K562 (cell line): Measurements from ENCODE around the gene MPIG6B. TPM values are rescaled to one million over a fixed set of nuclear protein-coding genes. Genes with fewer than 3 reads are reported as not detected.

Experiments
- ELK1 ChIP-seq: sonication (generic); formaldehyde crosslinking; IDR thresholded peaks from 2 replicates; pipeline ENCODE4 v1.8.1; 2022; ENCODE audit warnings: missing genetic modification reagents
- HDGF ChIP-seq: fragments of 450-650 bp; IDR thresholded peaks from 2 replicates; pipeline ENCODE4 v1.6.1; 2016
- KLF16 ChIP-seq: IDR thresholded peaks from 2 replicates; pipeline ENCODE4 v1.6.1; 2016; ENCODE audit warnings: antibody characterized with exemption
- THAP12 ChIP-seq: fragments of 250-450 bp; sonication (Bioruptor Pico); IDR thresholded peaks from 2 replicates; pipeline ENCODE4 v1.9.0; 2021; ENCODE audit warnings: mild to moderate bottlenecking, inconsistent platforms
- ZNF232 ChIP-seq: sonication (generic); formaldehyde crosslinking; IDR thresholded peaks from 2 replicates; pipeline ENCODE4 v1.8.0; 2022; ENCODE audit warnings: mild to moderate bottlenecking, missing genetic modification reagents
- ZNF395 ChIP-seq: fragments of 200-800 bp; sonication (Bioruptor generic); IDR thresholded peaks from 2 replicates; pipeline ENCODE4 v1.6.1; 2017; ENCODE audit warnings: missing genetic modification characterization, missing compliant biosample characterization
- polyA plus RNA-seq, 8 experiments: library from polyadenylated mRNA; depleted of rRNA in 4 of 8; stranded (reverse) in 5 of 8; unstranded in 3 of 8; fragments of >200 nt; fragmentation: Nextera tagmentation in 2 of 8; fragmentation: Illumina TruSeq in 1 of 8; extraction: Ambion mirVana in 2 of 8; extraction: Trizol in 1 of 8; gene quantifications; 2 replicates each; pipeline versions ENCODE4 v1.2.1 to v1.2.3, GENCODE V29; 2011 to 2014; ENCODE audit warnings: inconsistent platforms in 1 of 8, missing spikeins in 1 of 8
- total RNA-seq, 7 experiments: library from RNA; depleted of rRNA in 6 of 7; stranded (reverse); fragments of >200 nt in 6 of 7; fragmentation: Illumina TruSeq in 2 of 7; extraction: Trizol in 2 of 7; gene quantifications; 2 replicates each; pipeline versions ENCODE4 v1.2.1 to v1.2.3, GENCODE V29; 2011 to 2021; ENCODE audit warnings: low replicate concordance in 1 of 7

Gene MPIG6B
- total and polyA plus RNA-seq, 9 of the 15 experiments (the other 6 are each of a cell fraction or from before 2014, with no cell fraction given) = 0.11 to 1.2 (median 0.28) TPM; not detected in 1

- no peak for TF ChIP-seq ZNF395 (CRISPR knock-in tag)
- 0 out of 2 replicates have a peak, but pooled peaks have one; percentile 61 for TF ChIP-seq ELK1
- TF ChIP-seq HDGF = peak; percentile 93
- TF ChIP-seq KLF16 = no peak
- peak; percentile 69; the same call in 1 of the 2 replicates for TF ChIP-seq ZNF232 (CRISPR knock-in tag)
- TF ChIP-seq THAP12 (CRISPR knock-in tag) = 0 out of 2 replicates have a peak, but pooled peaks have one; percentile 17
Measured at GRCh38 chr6:31700740-31701401, 22.3 kb upstream of the MPIG6B start (continued).
